ENCODE results near the gene FGF2.

- TF ChIP-seq EZH2phosphoT487 (IDR thresholded peaks at IDR 0.05; ENCODE audit: low read length) (no peak), CTCF (IDR thresholded peaks at IDR 0.05; ENCODE audit: low read length) (no peak), EZH2 (optimal IDR thresholded peaks at IDR 0.05; ENCODE audit: low read depth, low read length) (no peak)
Measured at GRCh38 chr4:122917731-122918130, 91.1 kb downstream of the FGF2 start.

Measured in MM.1S (cell line).